ENCODE measurements around the gene SPARC. TPM values are rescaled to one million over a fixed set of nuclear protein-coding genes. Genes with fewer than 3 reads are reported as not detected.

Gene SPARC
- total RNA-seq, 4 donors from 2014 or later, result 918 to 2,129 (median 1,501) TPM

DNA sequence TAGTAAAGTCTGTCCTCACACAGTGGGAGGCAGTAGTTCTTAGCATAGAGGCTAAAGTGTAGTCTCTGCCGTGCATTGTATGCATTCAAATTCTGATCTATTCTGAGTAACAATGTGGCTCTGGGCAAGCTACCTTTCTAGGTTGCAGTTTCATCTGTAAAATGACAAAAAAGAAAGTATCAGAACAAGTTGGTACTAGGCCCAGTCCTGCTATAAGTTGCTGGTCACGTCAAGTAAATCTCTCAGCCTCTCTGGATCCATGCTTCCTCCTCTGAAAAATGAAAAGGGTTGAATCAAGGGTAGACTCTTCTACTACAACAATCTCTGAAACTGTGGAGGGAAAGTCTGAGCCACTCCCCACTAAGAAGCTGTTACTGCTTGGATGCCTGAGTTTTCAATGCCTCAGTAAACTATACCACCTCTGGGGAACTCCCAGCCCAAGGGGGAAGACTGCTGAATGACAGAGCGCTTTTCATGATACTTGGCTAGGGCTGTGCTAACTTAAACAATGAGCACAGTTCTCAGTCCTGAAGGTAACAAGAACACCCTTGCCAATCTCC is 34.5 kb upstream of the SPARC start:
- TF ChIP-seq EP300 (IDR thresholded peaks at IDR 0.05), result no peak
- no peak for TF ChIP-seq POLR2A (IDR thresholded peaks at IDR 0.05)
- TF ChIP-seq, protein P1, sequence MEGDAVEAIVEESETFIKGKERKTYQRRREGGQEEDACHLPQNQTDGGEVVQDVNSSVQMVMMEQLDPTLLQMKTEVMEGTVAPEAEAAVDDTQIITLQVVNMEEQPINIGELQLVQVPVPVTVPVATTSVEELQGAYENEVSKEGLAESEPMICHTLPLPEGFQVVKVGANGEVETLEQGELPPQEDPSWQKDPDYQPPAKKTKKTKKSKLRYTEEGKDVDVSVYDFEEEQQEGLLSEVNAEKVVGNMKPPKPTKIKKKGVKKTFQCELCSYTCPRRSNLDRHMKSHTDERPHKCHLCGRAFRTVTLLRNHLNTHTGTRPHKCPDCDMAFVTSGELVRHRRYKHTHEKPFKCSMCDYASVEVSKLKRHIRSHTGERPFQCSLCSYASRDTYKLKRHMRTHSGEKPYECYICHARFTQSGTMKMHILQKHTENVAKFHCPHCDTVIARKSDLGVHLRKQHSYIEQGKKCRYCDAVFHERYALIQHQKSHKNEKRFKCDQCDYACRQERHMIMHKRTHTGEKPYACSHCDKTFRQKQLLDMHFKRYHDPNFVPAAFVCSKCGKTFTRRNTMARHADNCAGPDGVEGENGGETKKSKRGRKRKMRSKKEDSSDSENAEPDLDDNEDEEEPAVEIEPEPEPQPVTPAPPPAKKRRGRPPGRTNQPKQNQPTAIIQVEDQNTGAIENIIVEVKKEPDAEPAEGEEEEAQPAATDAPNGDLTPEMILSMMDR (IDR thresholded peaks at IDR 0.05), result no peak
- no peak for DNase-seq (ENCODE audit: low spot score in 2 of 2)
- Histone ChIP-seq H3K27me3 (no peaks in the 10 kb centered on the region), H3K4me3 (no peak overlapping the region), H3K9me3 (no peaks in the 10 kb centered on the region), H3K27ac (no peak overlapping the region), H3K4me1 (peaks cover 0 to 35% (median 4%) of the 10 kb centered on the region in 4 donors), H3K36me3 (no peaks in the 10 kb centered on the region)
- WGBS, 2 donors, result 72 to 75% methylated on average over 3 of the region's 3 CpGs

- no peak overlapping the region for H3K4me3 ChIP-seq
- H3K36me3 ChIP-seq, result no peaks in the 10 kb centered on the region
- no peaks in the 10 kb centered on the region for H3K27me3 ChIP-seq
- H3K9me3 ChIP-seq, result no peaks in the 10 kb centered on the region
- H3K27ac ChIP-seq, result peak overlapping the region in 1 of 4 donors; percentile 25
- H3K4me1 ChIP-seq, result peaks cover 0 to 35% (median 4%) of the 10 kb centered on the region in 4 donors
- WGBS, 2 donors, result 96 to 97% methylated on average over 2 of the region's 2 CpGs
- TF ChIP-seq, protein P1 (IDR thresholded peaks at IDR 0.05), result no peak
- TF ChIP-seq EP300 (IDR thresholded peaks at IDR 0.05) (no peak), POLR2A (IDR thresholded peaks at IDR 0.05) (no peak)
- DNase-seq (ENCODE audit: low spot score in 2 of 2), result no peak
Observed at GRCh38 chr5:151720215-151720614, 33.5 kb upstream of the SPARC start.

DNA sequence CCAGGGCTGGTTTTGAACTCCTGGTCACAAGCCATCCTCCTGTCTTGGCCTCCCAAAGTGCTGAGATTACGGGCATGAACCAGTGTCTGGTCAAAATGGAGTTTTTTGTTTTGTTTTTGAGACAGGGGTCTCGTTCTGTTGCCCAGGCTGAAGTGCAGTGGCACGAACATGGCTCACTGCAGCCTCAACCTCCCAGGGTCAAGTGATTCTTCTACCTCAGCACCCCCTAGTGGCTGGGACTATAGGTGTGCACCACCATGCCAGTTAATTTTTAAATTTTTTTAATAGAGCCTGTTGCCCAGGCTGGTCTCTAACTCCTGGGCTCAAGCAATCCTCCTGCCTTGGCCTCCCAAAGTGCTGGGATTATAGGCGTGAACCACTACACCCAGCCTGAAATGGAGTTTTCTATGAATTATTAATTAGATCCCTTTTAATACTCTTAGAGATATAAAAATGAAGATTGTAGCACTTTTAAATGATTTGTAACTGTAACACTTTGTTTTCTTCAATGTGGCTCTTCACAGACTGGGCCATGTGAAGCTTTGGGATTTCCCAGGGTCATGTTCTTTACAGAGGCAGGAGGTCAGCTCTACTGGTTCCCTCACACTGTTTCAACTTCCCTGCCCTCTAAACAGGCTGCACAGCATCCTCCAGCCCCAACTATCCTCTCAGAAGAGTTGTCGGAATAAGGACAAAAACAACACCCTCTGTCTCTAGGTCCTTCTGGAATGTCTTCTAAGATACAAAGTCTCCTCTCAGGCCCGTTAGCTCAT is 32.7 kb upstream of the SPARC start:
- Histone ChIP-seq H3K4me3 (no peak overlapping the region), H3K27ac (peak overlapping the region in 2 of 4 donors; percentile 26 to 45), H3K4me1 (peaks cover 0 to 35% (median 4%) of the 10 kb centered on the region in 4 donors)

GRCh38 chr5:151718646-151719045 is 31.9 kb upstream of the SPARC start:
- Histone ChIP-seq H3K9me3 (no peaks in the 10 kb centered on the region), H3K36me3 (no peaks in the 10 kb centered on the region), H3K4me1 (peaks cover 0 to 35% (median 4%) of the 10 kb centered on the region in 4 donors), H3K4me3 (no peak overlapping the region), H3K27ac (peak overlapping the region in 2 of 4 donors; percentile 26 to 45), H3K27me3 (no peaks in the 10 kb centered on the region)
- no peak for DNase-seq (ENCODE audit: low spot score in 2 of 2)
- WGBS, 2 donors, result 44% methylated on average over 3 of the region's 3 CpGs
- TF ChIP-seq, protein P1 (IDR thresholded peaks at IDR 0.05), result no peak

More for the DNA sequence above, 32.7 kb upstream of the SPARC start:
- H3K9me3 ChIP-seq, result no peaks in the 10 kb centered on the region
- H3K27me3 ChIP-seq, result no peaks in the 10 kb centered on the region
- no peaks in the 10 kb centered on the region for H3K36me3 ChIP-seq
- 73 to 77% methylated on average over 6 of the region's 6 CpGs for whole genome bisulfite sequencing, 2 donors
- DNase-seq (ENCODE audit: low spot score in 2 of 2), result peak in 1 of 2 donors; percentile 67
- TF ChIP-seq EP300 (IDR thresholded peaks at IDR 0.05) (no peak), POLR2A (IDR thresholded peaks at IDR 0.05) (no peak)
- TF ChIP-seq, protein P1 (IDR thresholded peaks at IDR 0.05), result peak; percentile 50 to 77 (median 57)

- TF ChIP-seq, protein P1 (IDR thresholded peaks at IDR 0.05), result no peak
- TF ChIP-seq POLR2A (IDR thresholded peaks at IDR 0.05) (no peak), EP300 (IDR thresholded peaks at IDR 0.05) (no peak)
- no peak for DNase-seq (ENCODE audit: low spot score in 2 of 2)
- Histone ChIP-seq H3K9me3 (no peaks in the 10 kb centered on the region), H3K27me3 (no peaks in the 10 kb centered on the region), H3K4me1 (peaks cover 0 to 35% (median 4%) of the 10 kb centered on the region in 4 donors), H3K4me3 (no peak overlapping the region), H3K36me3 (no peaks in the 10 kb centered on the region), H3K27ac (peak overlapping the region in 2 of 4 donors; percentile 13 to 67)
- WGBS, 2 donors, result 73 to 76% methylated on average over 2 of the region's 2 CpGs
Observed at GRCh38 chr5:151718153-151718552, 31.4 kb upstream of the SPARC start.
